Vein endothelial cell (primary cell): ENCODE data around the gene MLEC. TPM values are rescaled to one million over a fixed set of nuclear protein-coding genes. Genes with fewer than 3 reads are reported as not detected.

Source experiments
- total RNA-seq: library from RNA; depleted of rRNA; stranded (reverse); fragments of >200 nt; gene quantifications from 2 replicates; pipeline ENCODE4 v1.2.3, GENCODE V29; 2012

Gene MLEC
- 63.7 and 80.6 TPM in 2 replicates for total RNA-seq

GRCh38 chr12:120686690-120687577 is at the start of gene MLEC:
MLEC (plus strand) TSS chr12:120687149; CDS start chr12:120687297, 148 bp downstream.

GRCh38 chr12:120639771-120640721 is 46.9 kb upstream of the MLEC start, which contains the start of gene CABP1:
CABP1 (plus strand) TSS chr12:120640626; CDS start chr12:120640686, 60 bp downstream.

GRCh38 chr12:120710031-120710804 is 23.3 kb downstream of the MLEC start, which contains the start of gene UNC119B:
UNC119B (plus strand) TSS chr12:120710458; CDS start chr12:120710475, 17 bp downstream.

GRCh38 chr12:120725659-120726509 is 38.9 kb downstream of the MLEC start, which contains the start of gene ACADS:
ACADS (plus strand) TSS chr12:120725826; CDS start chr12:120725886, 60 bp downstream.

Other genes with a start within 250 kb of the MLEC start
- 301 and 308 TPM in 2 replicates for gene COX6A1, start 249.0 kb upstream of the MLEC start, total RNA-seq
- 40.8 and 52.4 TPM in 2 replicates for gene TRIAP1, start 240.8 kb upstream of the MLEC start, total RNA-seq
- gene GATC, start 240.7 kb upstream of the MLEC start, total RNA-seq, result 20.9 and 24.9 TPM in 2 replicates
- 172 and 175 TPM in 2 replicates for gene SRSF9, start 217.4 kb upstream of the MLEC start, total RNA-seq
- gene DYNLL1, start 191.0 kb upstream of the MLEC start, total RNA-seq, result 253 and 299 TPM in 2 replicates
- 18.6 and 21.9 TPM in 2 replicates for gene COQ5, start 158.0 kb upstream of the MLEC start, total RNA-seq
- gene RNF10, start 152.8 kb upstream of the MLEC start, total RNA-seq, result 117 and 142 TPM in 2 replicates
- 19.9 and 20.7 TPM in 2 replicates for gene POP5, start 105.7 kb upstream of the MLEC start, total RNA-seq
- gene CABP1, start 46.5 kb upstream of the MLEC start, total RNA-seq, result not detected in 2 replicates
- 18.0 and 24.5 TPM in 2 replicates for gene UNC119B, start 23.3 kb downstream of the MLEC start, total RNA-seq
- 12.8 and 22.5 TPM in 2 replicates for gene ACADS, start 38.7 kb downstream of the MLEC start, total RNA-seq
- 9.6 and 12.7 TPM in 2 replicates for gene SPPL3, start 217.2 kb downstream of the MLEC start, total RNA-seq